ENCODE measurements around the gene ZNRF2.
"Not testable (repeated sequence)": the region's sequence is repeated elsewhere in the genome, so short reads cannot be mapped to it uniquely, and the experiment has no call there.

Gene ZNRF2

GRCh38 chr7:30365621-30366020 is 81.2 kb downstream of the ZNRF2 start:
- DNase-seq = no peak

- no peak for DNase-seq
These were observed 82.2 kb downstream of the ZNRF2 start for GRCh38 chr7:30366606-30367005.

GRCh38 chr7:30367561-30367960 is 83.2 kb downstream of the ZNRF2 start:
- no peak for DNase-seq

GRCh38 chr7:30369879-30370278 is 85.5 kb downstream of the ZNRF2 start:
- no peak for DNase-seq

- DNase-seq = no peak
These were observed 86.9 kb downstream of the ZNRF2 start for GRCh38 chr7:30371321-30371720.

- DNase-seq = no peak
These were observed 93.9 kb downstream of the ZNRF2 start for GRCh38 chr7:30378275-30378674.

- no peak for DNase-seq
These were observed 94.7 kb downstream of the ZNRF2 start for GRCh38 chr7:30379131-30379530.

GRCh38 chr7:30379741-30380140 is 95.3 kb downstream of the ZNRF2 start:
- DNase-seq = no peak

GRCh38 chr7:30380294-30380693 is 95.9 kb downstream of the ZNRF2 start:
- no peak for DNase-seq

- not testable (repeated sequence) for DNase-seq
These were observed 96.4 kb downstream of the ZNRF2 start for GRCh38 chr7:30380824-30381223.

- DNase-seq = no peak
These were observed 98.2 kb downstream of the ZNRF2 start for GRCh38 chr7:30382607-30383006.

- no peak for DNase-seq
These were observed 105.4 kb downstream of the ZNRF2 start for GRCh38 chr7:30389791-30390190.

- DNase-seq = no peak
These were observed 106.6 kb downstream of the ZNRF2 start for GRCh38 chr7:30390736-30391636.

- DNase-seq = no peak
These were observed 107.4 kb downstream of the ZNRF2 start for GRCh38 chr7:30391806-30392205.

GRCh38 chr7:30395676-30396075 is 111.3 kb downstream of the ZNRF2 start:
- DNase-seq = no peak

- DNase-seq = peak; percentile 25
These were observed 112.0 kb downstream of the ZNRF2 start for GRCh38 chr7:30396389-30396788.

GRCh38 chr7:30403477-30403876 is 119.1 kb downstream of the ZNRF2 start:
- DNase-seq = peak; percentile 54

GRCh38 chr7:30405179-30405578 is 120.8 kb downstream of the ZNRF2 start:
- DNase-seq = no peak

- DNase-seq = no peak
These were observed 122.4 kb downstream of the ZNRF2 start for GRCh38 chr7:30406664-30407425.

- no peak for DNase-seq
These were observed 126.8 kb downstream of the ZNRF2 start for GRCh38 chr7:30411173-30411572.

GRCh38 chr7:30411897-30412296 is 127.5 kb downstream of the ZNRF2 start:
- DNase-seq = peak; percentile 18

GRCh38 chr7:30412782-30413504 is 128.5 kb downstream of the ZNRF2 start:
- peak; percentile 91 for DNase-seq

GRCh38 chr7:30413864-30414263 is 129.5 kb downstream of the ZNRF2 start:
- peak; percentile 35 for DNase-seq

All from DMS53 (cell line).